ENCODE data around the gene PFN3.

GRCh38 chr5:177432839-177433657 lies 32.6 kb upstream of the PFN3 start:
- no peak for TF ChIP-seq POLR2A (IDR thresholded peaks at IDR 0.05)
- no peak for TF ChIP-seq CTCF (IDR thresholded peaks at IDR 0.05)

Data from adrenal gland (tissue), 5 donors.